Small intestine (tissue), 7 donors: Measurements from ENCODE around the gene TRMT10B. TPM values are rescaled to one million over a fixed set of nuclear protein-coding genes. Genes with fewer than 3 reads are reported as not detected.
"Not testable (repeated sequence)": the region's sequence is repeated elsewhere in the genome, so short reads cannot be mapped to it uniquely, and the experiment has no call there.

Experiments
- DNase-seq, 2 donors: peaks; one replicate each; pipeline versions ENCODE4 v3.0.0 to v3.0.0-alpha.2; 2013
- FAIRE-seq: peaks from 2 replicates; lab custom pipeline; 2012; peaks lifted over from hg19 to GRCh38; lab: Jason Lieb, UNC
- H3K27ac ChIP-seq, 3 donors: one replicate each; pipeline ENCODE4 v1.5.1; 2013; ENCODE audit warnings: low read length in 2 of 3, mild to moderate bottlenecking in 2 of 3, control low read depth in 1 of 3, inconsistent platforms in 1 of 3, low read depth in 1 of 3, moderate library complexity in 1 of 3
- H3K27me3 ChIP-seq, 3 donors: one replicate each; pipeline ENCODE4 v1.6.1; 2013; ENCODE audit warnings: low read length in 3 of 3, inconsistent platforms in 1 of 3; ENCODE audit not compliant: control insufficient read depth in 3 of 3, insufficient read depth in 3 of 3
- H3K36me3 ChIP-seq, 3 donors: one replicate each; pipeline ENCODE4 v1.6.1; 2013; ENCODE audit warnings: low read length in 3 of 3, inconsistent platforms in 1 of 3, low read depth in 1 of 3, mild to moderate bottlenecking in 1 of 3, moderate library complexity in 1 of 3; ENCODE audit not compliant: control insufficient read depth in 3 of 3, insufficient read depth in 2 of 3
- H3K4me1 ChIP-seq, 3 donors: one replicate each; pipeline ENCODE4 v1.6.1; 2013; ENCODE audit warnings: low read length in 2 of 3, inconsistent platforms in 1 of 3, low read depth in 1 of 3, mild to moderate bottlenecking in 1 of 3, moderate library complexity in 1 of 3; ENCODE audit not compliant: control insufficient read depth in 3 of 3, insufficient read depth in 2 of 3
- H3K4me3 ChIP-seq, 3 donors: one replicate each; pipeline ENCODE4 v1.5.1; 2013; ENCODE audit warnings: low read length in 3 of 3, control low read depth in 1 of 3, inconsistent platforms in 1 of 3, low read depth in 1 of 3, mild to moderate bottlenecking in 1 of 3, moderate library complexity in 1 of 3
- H3K9me3 ChIP-seq, 2 donors: one replicate each; pipeline ENCODE4 v1.6.1; 2013; ENCODE audit warnings: low read depth in 1 of 2, low read length in 1 of 2; ENCODE audit not compliant: control insufficient read depth in 2 of 2, insufficient read depth in 1 of 2
- WGBS, 3 donors: extraction: QIAGEN DNeasy Blood & Tissue Kit; methylation state at CpG; one replicate each; pipeline ENCODE4 v1.1.7; 2013; 5-methylcytosine and 5-hydroxymethylcytosine counted together
- polyA plus RNA-seq, 4 donors: library from polyadenylated mRNA; stranded (reverse) in 3 of 4; unstranded in 1 of 4; fragments of 200-250 nt in 3 of 4; fragments of 120-200 nt in 1 of 4; gene quantifications; one replicate each; pipeline versions ENCODE4 v1.2.1 to v1.2.3, GENCODE V29; 2013
- donor health status: healthy with polysubstance abuse.
- donor health status: control.
- donor health status: control.
- donor health status: Bipolar disorder and iron deficiency.
- donor health status: healthy.

TRMT10B gene
- polyA plus RNA-seq, 4 donors = 4.5 to 21.6 (median 5.6) TPM

DNA sequence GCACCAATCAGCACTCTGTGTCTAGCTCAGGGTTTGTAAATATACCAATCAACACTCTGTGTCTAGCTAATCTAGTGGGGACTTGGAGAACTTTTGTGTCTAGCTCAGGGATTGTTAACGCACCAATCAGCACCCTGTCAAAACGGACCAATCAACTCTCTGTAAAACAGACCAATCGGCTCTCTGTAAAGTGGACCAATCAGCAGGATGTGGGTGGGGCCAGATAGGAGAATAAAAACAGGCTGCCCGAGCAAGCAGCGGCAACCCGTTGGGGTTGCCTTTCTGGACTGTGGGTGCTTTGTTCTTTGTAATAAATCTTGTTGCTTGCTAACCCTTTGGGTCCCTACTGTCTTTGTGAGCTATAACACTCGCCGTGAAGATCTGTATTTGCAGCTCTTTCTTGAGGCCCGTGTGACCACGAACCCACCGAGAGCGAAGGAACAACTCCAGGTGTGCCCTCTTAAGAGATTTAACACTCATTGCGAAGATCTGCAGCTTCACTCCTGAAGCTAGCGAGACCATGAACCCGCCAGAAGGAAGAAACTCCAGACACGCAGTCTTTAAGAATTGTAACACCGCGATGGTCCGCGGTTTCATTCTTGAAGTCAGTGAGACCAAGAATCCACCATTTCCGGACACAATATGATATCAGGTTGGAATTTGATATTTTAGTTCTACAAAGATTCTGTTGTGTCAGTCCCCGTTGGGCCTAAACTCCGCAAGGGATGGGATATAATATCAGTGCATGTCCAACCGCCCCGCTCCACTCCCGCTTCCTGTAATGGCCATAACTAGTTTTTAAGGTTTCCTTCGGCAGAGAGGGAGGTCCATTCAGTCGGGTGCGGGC lies 740 bp upstream of the TRMT10B start:
- WGBS, 3 donors = 88 to 91% (median 90%) methylated on average over 29 of the region's 29 CpGs
- FAIRE-seq (no peak), DNase-seq (no peak)
- H3K27ac ChIP-seq = no peak overlapping the region
- peaks cover 0 to 3% (median 0%) of the 10 kb centered on the region in 3 donors for H3K4me1 ChIP-seq
- H3K36me3 ChIP-seq = peaks cover 0 to 6% (median 0%) of the 10 kb centered on the region in 3 donors
- no peaks in the 10 kb centered on the region for H3K27me3 ChIP-seq
- peak overlapping the region in 2 of 3 donors; percentile 79 to 89 for H3K4me3 ChIP-seq
- peaks cover 0 to 4% of the 10 kb centered on the region in 2 donors for H3K9me3 ChIP-seq

DNA sequence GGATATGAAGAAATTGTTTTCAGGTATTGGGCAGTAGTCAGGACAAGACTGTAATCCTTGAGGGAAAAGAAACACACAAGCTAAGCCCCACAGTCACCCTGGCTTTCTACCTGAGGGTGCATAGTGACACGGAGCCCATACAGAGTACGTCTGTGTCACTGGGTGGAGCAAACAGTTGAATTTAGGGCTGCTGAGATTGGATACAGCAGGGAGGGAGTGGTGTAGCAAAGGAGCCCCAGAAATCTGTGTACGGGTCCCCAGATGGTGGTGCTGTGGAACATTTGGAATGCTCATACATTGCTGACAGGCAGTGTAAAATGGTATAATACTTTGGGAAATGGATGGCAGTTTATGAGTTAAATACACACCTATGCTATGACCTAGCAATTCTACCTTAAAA lies 5.1 kb downstream of the TRMT10B start:
- no peak for FAIRE-seq
- WGBS, 3 donors = 87 to 98% (median 89%) methylated on average over 3 of the region's 3 CpGs
- H3K27me3 ChIP-seq = no peaks in the 10 kb centered on the region
- no peak for DNase-seq
- no peak overlapping the region for H3K27ac ChIP-seq
- H3K4me1 ChIP-seq = peaks cover 0 to 11% (median 3%) of the 10 kb centered on the region in 3 donors
- H3K36me3 ChIP-seq = peaks cover 0 to 16% (median 0%) of the 10 kb centered on the region in 3 donors
- no peaks in the 10 kb centered on the region for H3K9me3 ChIP-seq
- H3K4me3 ChIP-seq = no peak overlapping the region

DNA sequence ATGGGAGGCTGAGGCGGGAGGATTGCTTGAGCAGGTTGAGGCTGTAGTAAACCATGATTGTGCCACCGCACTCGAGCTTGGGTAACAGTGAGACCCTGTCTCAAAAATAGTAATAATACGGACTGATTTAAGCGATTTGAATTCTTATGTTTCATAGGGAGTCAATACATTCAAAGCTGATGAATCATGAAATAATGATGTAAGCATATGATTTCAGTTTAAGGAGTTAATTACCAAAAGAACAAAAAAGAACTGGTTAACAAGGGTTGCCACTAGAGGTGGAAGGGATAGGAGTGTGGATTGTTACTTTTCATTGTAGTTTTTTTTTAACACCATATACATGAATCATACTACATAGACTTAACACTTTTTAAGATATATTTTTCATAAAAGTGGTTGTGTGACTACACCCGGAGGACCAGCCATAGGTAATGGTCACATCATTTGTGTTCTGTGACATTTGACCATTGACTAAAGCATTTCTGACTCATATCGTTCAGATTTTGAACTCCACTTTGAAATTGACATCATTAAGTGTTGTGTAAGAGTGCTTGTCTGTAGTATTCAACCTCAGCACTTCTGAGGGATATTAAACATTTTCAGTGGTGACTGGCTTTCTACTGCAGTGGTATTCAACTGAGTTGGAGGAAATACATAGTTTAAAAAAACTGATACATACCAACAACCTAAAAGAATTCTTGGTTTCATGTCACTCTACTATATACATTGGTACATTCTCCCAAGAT lies 7.0 kb downstream of the TRMT10B start:
- H3K9me3 ChIP-seq = no peaks in the 10 kb centered on the region
- H3K4me3 ChIP-seq = no peak overlapping the region
- peaks cover 0 to 16% (median 3%) of the 10 kb centered on the region in 3 donors for H3K36me3 ChIP-seq
- H3K27me3 ChIP-seq = no peaks in the 10 kb centered on the region
- FAIRE-seq (no peak), DNase-seq (peak; percentile 23 to 66)
- peaks cover 0 to 11% (median 0%) of the 10 kb centered on the region in 3 donors for H3K4me1 ChIP-seq
- WGBS, 3 donors = 79 to 89% (median 85%) methylated on average over 7 of the region's 7 CpGs
- peak overlapping the region in 1 of 3 donors; percentile 58 for H3K27ac ChIP-seq

DNA sequence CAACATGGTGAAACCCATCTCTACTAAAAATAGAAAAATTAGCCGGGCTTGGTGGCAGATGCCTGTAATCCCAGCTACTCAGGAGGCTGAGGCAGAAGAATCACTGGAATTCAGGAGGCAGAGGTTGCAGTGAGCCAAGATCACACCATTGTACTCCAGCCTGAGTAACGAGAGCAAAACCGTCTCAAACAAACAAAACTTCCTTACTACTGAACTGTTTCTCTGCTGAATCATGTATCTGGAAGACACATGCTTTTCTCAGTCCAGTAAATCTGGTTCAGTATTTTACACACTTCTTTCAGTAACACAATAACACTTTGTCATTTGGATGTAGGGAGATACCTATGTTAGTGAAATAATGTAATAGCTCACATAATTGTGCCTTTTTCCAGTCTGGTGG lies 7.9 kb downstream of the TRMT10B start:
- Histone ChIP-seq H3K36me3 (peaks cover 0 to 13% (median 3%) of the 10 kb centered on the region in 3 donors), H3K4me3 (no peak overlapping the region), H3K4me1 (peaks cover 0 to 11% (median 0%) of the 10 kb centered on the region in 3 donors), H3K27ac (peak overlapping the region in 1 of 3 donors; percentile 57), H3K9me3 (no peaks in the 10 kb centered on the region), H3K27me3 (no peaks in the 10 kb centered on the region)
- DNase-seq (no peak), FAIRE-seq (no peak)
- WGBS, 3 donors = 81 to 84% (median 84%) methylated on average over 3 of the region's 3 CpGs

DNA sequence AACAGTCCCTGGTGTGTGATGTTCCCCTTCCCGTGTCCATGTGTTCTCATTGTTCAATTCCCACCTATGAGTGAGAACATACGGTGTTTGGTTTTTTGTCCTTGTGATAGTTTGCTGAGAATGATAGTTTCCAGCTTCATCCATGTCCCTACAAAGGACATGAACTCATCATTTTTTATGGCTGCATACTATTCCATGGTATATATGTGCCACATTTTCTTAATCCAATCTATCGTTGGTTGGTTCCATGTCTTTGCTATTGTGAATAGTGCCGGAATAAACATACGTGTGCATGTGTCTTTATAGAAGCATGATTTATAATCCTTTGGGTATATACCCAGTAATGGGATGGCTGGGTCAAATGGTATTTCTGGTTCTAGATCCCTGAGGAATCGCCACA lies 11.7 kb downstream of the TRMT10B start:
- FAIRE-seq, H3K27me3 ChIP-seq, H3K4me3 ChIP-seq, H3K4me1 ChIP-seq, DNase-seq, H3K9me3 ChIP-seq, H3K27ac ChIP-seq: not testable (repeated sequence)
- H3K36me3 ChIP-seq = peaks cover 0 to 18% (median 4%) of the 10 kb centered on the region in 3 donors
- 89 to 100% (median 98%) methylated on average over 5 to 6 of the region's 6 CpGs for WGBS, 3 donors

DNA sequence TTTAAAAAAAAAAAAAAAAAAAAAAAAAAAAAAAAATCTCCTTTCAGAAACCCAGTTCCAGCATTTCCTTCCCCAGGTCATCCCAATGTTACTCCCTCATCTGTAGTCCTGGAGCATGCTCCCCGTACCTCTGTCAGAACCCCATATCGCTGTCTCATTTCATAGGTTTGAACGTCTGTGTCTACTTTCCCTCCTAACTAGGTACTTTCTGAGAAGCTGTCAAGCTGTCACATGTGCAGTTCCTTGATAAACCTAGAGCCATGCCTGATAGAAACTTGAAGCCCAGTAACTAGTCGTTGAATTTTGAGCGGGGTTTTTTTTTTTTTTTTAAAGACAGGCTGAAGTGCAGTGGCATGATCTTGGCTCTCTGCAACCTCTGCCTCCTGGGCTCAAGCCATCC lies 15.7 kb downstream of the TRMT10B start:
- Histone ChIP-seq H3K4me3 (no peak overlapping the region), H3K9me3 (no peaks in the 10 kb centered on the region), H3K4me1 (no peaks in the 10 kb centered on the region), H3K27ac (no peak overlapping the region), H3K27me3 (no peaks in the 10 kb centered on the region), H3K36me3 (peaks cover 0 to 37% (median 8%) of the 10 kb centered on the region in 3 donors)
- 89 to 93% (median 93%) methylated on average over 5 of the region's 5 CpGs for WGBS, 3 donors
- no peak for DNase-seq
- no peak for FAIRE-seq

DNA sequence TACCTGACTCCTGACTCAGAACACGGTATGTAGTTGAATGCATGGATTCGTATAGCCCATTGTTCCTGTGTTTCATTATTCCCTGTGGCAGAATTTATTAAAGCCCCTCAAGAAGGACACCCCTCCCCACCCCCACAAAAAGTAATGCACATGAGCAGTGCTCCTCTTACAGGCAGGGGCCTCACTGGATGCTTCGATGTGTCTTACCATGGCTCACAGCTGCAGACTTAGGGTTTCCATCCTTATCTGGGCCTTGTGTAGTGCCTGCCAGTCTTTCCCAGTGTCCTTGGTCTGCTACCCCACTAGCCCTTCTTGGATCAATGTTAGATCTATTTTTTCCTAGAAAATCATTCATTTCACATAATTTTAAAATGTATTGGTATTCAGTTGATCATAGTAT lies 16.4 kb downstream of the TRMT10B start:
- DNase-seq (no peak), FAIRE-seq (no peak)
- 91 to 97% (median 93%) methylated on average over 3 of the region's 3 CpGs for WGBS, 3 donors
- Histone ChIP-seq H3K27me3 (no peaks in the 10 kb centered on the region), H3K27ac (no peak overlapping the region), H3K9me3 (no peaks in the 10 kb centered on the region), H3K4me1 (no peaks in the 10 kb centered on the region), H3K4me3 (no peak overlapping the region), H3K36me3 (peaks cover 0 to 38% (median 6%) of the 10 kb centered on the region in 3 donors)

DNA sequence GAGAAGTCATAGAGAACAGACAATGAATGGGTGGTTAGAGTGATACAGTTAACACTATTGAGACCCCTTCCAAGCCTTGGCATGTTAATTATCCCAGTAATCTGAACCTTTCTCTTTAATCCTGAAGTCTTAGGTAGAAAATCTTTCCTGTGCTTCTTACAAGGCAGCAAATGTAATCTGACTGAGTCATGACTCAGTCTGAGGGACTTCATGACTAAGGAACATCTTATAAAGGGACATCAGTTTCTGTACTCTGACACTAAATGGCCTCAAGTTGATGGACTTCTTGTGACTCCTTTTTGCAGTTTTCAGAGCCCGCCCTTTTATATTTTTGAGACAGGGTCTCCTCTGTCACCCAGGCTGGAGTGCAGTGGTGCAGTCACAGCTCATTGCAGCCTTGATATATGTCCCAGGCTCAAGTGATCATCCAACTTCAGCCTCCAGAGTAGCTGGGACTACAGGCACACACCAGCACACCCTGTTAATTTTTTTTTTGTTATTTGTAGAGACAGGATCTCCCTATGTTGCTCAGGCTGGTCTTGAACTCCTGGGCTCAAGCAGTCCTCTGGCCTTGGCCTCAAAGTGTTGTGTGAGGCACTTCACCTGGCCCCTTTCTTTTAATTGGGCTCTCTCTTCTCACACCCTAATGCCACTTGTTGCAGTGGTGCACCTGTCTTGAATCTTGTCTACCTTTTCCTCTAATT lies 21.8 kb downstream of the TRMT10B start:
- no peaks in the 10 kb centered on the region for H3K9me3 ChIP-seq
- H3K36me3 ChIP-seq = peaks cover 2 to 54% (median 10%) of the 10 kb centered on the region in 3 donors
- H3K27ac ChIP-seq = no peak overlapping the region
- DNase-seq = no peak
- WGBS, 3 donors = 96 to 100% (median 100%) methylated on average over 1 of the region's 1 CpG
- H3K4me1 ChIP-seq = no peaks in the 10 kb centered on the region
- H3K4me3 ChIP-seq = no peak overlapping the region
- H3K27me3 ChIP-seq = no peaks in the 10 kb centered on the region
- FAIRE-seq = no peak
